ENCODE results near the gene ABLIM3. TPM values are rescaled to one million over a fixed set of nuclear protein-coding genes. Genes with fewer than 3 reads are reported as not detected.

Gene ABLIM3
- total and polyA plus RNA-seq, 12 donors, result 53.6 to 189 (median 103) TPM

GRCh38 chr5:149239917-149240316 is 98.6 kb downstream of the ABLIM3 start:
- peak overlapping the region in 1 of 10 donors; percentile 36 for H3K27ac ChIP-seq
- peaks cover 0 to 100% (median 54%) of the 10 kb centered on the region in 9 donors for H3K36me3 ChIP-seq
- TF ChIP-seq CTCF (IDR thresholded peaks at IDR 0.05), result no peak
- WGBS, 2 donors, result 91 to 92% methylated on average over 2 of the region's 2 CpGs
- ATAC-seq, result no peak
- no peak overlapping the region for H3K4me3 ChIP-seq
- intact Hi-C loops (cut with DNase I), result no loop called here
- DNase-seq, result no peak
- H3K4me1 ChIP-seq, result peaks cover 0 to 19% (median 4%) of the 10 kb centered on the region in 9 donors
- H3K9me3 ChIP-seq, result no peaks in the 10 kb centered on the region
- H3K27me3 ChIP-seq, result no peaks in the 10 kb centered on the region

GRCh38 chr5:149240354-149240998 is 99.2 kb downstream of the ABLIM3 start:
- TF ChIP-seq CTCF (IDR thresholded peaks at IDR 0.05), result no peak
- H3K4me1 ChIP-seq, result peaks cover 0 to 18% (median 4%) of the 10 kb centered on the region in 9 donors

GRCh38 chr5:149242339-149242738 is 101.0 kb downstream of the ABLIM3 start:
- 77 to 97% methylated on average over 3 of the region's 3 CpGs for WGBS, 2 donors
- no peaks in the 10 kb centered on the region for H3K27me3 ChIP-seq

More at GRCh38 chr5:149240354-149240998, 99.2 kb downstream of the ABLIM3 start:
- Histone ChIP-seq H3K9me3 (no peaks in the 10 kb centered on the region), H3K4me3 (no peak overlapping the region), H3K36me3 (peaks cover 4 to 100% (median 58%) of the 10 kb centered on the region in 9 donors), H3K27me3 (no peaks in the 10 kb centered on the region), H3K27ac (peak overlapping the region in 1 of 10 donors; percentile 36)
- 70 to 74% methylated on average over 13 of the region's 13 CpGs for WGBS, 2 donors
- intact Hi-C loops (cut with DNase I), result no loop called here
- ATAC-seq (no peak), DNase-seq (peak in 1 of 2 donors; percentile 35)

GRCh38 chr5:149246906-149247305 is 105.6 kb downstream of the ABLIM3 start:
- Histone ChIP-seq H3K36me3 (peaks cover 0 to 100% (median 80%) of the 10 kb centered on the region in 9 donors), H3K27me3 (no peaks in the 10 kb centered on the region), H3K27ac (no peak overlapping the region), H3K9me3 (no peaks in the 10 kb centered on the region), H3K4me3 (no peak overlapping the region), H3K4me1 (no peaks in the 10 kb centered on the region)
- no peak for TF ChIP-seq CTCF (IDR thresholded peaks at IDR 0.05)
- intact Hi-C loops (cut with DNase I), result no loop called here
- WGBS, 2 donors, result 93 to 96% methylated on average over 4 of the region's 4 CpGs
- no peak for DNase-seq
- no peak for ATAC-seq

More at GRCh38 chr5:149242339-149242738, 101.0 kb downstream of the ABLIM3 start:
- Histone ChIP-seq H3K4me3 (no peak overlapping the region), H3K9me3 (no peaks in the 10 kb centered on the region), H3K4me1 (peaks cover 0 to 8% (median 0%) of the 10 kb centered on the region in 9 donors), H3K27ac (no peak overlapping the region), H3K36me3 (peaks cover 5 to 100% (median 69%) of the 10 kb centered on the region in 9 donors)
- DNase-seq (no peak), ATAC-seq (no peak)
- TF ChIP-seq CTCF (IDR thresholded peaks at IDR 0.05), result no peak
- intact Hi-C loops (cut with DNase I), result no loop called here
